Endothelial cell of umbilical vein (primary cell): ENCODE results near the gene PLA2G4E. TPM values are rescaled to one million over a fixed set of nuclear protein-coding genes. Genes with fewer than 3 reads are reported as not detected.

ENCODE experiments used
- BruUV-seq: library from RNA; stranded (reverse); fragments of 400-500 nt; replicated peaks from 2 replicates; lab custom pipeline; 2021; lab: Mats Ljungman, UMichigan
- CTCF ChIA-PET: fragments of 300-600, 350-600 bp; sonication (Branson Sonifier 250); formaldehyde crosslinking; loops from one replicate; lab custom pipeline; 2021; ENCODE audit warnings: antibody characterized with exemption, inconsistent platforms; lab: Charles Lee
- POLR2A ChIA-PET: fragments of 300-600, 350-600 bp; sonication (Branson Sonifier 250); formaldehyde crosslinking; loops from one replicate; lab custom pipeline; 2021; ENCODE audit warnings: antibody characterized with exemption, inconsistent platforms; lab: Charles Lee
- DNase-seq: peaks from one replicate; pipeline ENCODE4 v3.0.0-alpha.2; 2011; ENCODE audit warnings: low read depth, low spot score
- FAIRE-seq: peaks from 2 replicates; lab custom pipeline; 2011; peaks lifted over from hg19 to GRCh38; lab: Jason Lieb, UNC
- H2AFZ ChIP-seq: 2 replicates; pipeline ENCODE4 v1.6.0; 2012; ENCODE audit warnings: low read depth, low read length, control low read depth, inconsistent platforms
- H3K27ac ChIP-seq: 2 replicates; pipeline ENCODE4 v1.5.1; 2011; ENCODE audit warnings: low read depth, mild to moderate bottlenecking, control low read depth, low read length, moderate library complexity; ENCODE audit not compliant: insufficient read depth
- H3K27me3 ChIP-seq, 2 experiments: 2 replicates each; pipeline versions ENCODE4 v1.6.0 to v1.6.1; 2011; ENCODE audit warnings: low read length in 2 of 2, mixed read lengths in 1 of 2; ENCODE audit not compliant: control insufficient read depth in 2 of 2, insufficient read depth in 2 of 2
- H3K36me3 ChIP-seq, 2 experiments: 2 replicates in 1 of 2; 3 replicates in 1 of 2; pipeline ENCODE4 v1.5.1; 2011; ENCODE audit warnings: low read length in 2 of 2, mild to moderate bottlenecking in 1 of 2, moderate library complexity in 1 of 2; ENCODE audit not compliant: control insufficient read depth in 2 of 2, insufficient read depth in 2 of 2; ENCODE audit errors: extremely low read depth in 1 of 2
- H3K4me1 ChIP-seq: 3 replicates; pipeline ENCODE4 v1.5.1; 2011; ENCODE audit warnings: mild to moderate bottlenecking, low read length; ENCODE audit not compliant: control insufficient read depth, insufficient read depth; ENCODE audit errors: extremely low read depth
- H3K4me2 ChIP-seq: 2 replicates; pipeline ENCODE4 v1.6.1; 2011; ENCODE audit warnings: low read length, control low read depth, mixed read lengths; ENCODE audit not compliant: insufficient read depth
- H3K4me3 ChIP-seq, 3 experiments: fragments of 200-600 bp in 1 of 3; sonication (generic), shearing (Covaris generic) in 1 of 3; replicated peaks in 1 of 3; 2 replicates each; pipeline ENCODE4 v1.5.1; 2011 to 2016; ENCODE audit warnings: control low read depth in 3 of 3, low read length in 3 of 3, mild to moderate bottlenecking in 2 of 3, inconsistent platforms in 1 of 3, low read depth in 1 of 3, moderate library complexity in 1 of 3; ENCODE audit not compliant: insufficient read depth in 1 of 3
- H3K79me2 ChIP-seq: 2 replicates; pipeline ENCODE4 v1.6.0; 2012; ENCODE audit warnings: low read length, inconsistent platforms; ENCODE audit not compliant: control insufficient read depth, insufficient read depth
- H3K9ac ChIP-seq: replicated peaks from 2 replicates; pipeline ENCODE3; 2011; ENCODE audit warnings: low read length, control low read depth; ENCODE audit not compliant: insufficient read depth; ENCODE audit errors: extremely low read depth
- H3K9me1 ChIP-seq: replicated peaks from 3 replicates; pipeline ENCODE4 v1.6.0; 2011; ENCODE audit warnings: mild to moderate bottlenecking, low read length; ENCODE audit not compliant: control insufficient read depth, insufficient read depth; ENCODE audit errors: extremely low read depth
- H3K9me3 ChIP-seq: replicated peaks from 2 replicates; pipeline ENCODE4 v1.5.1; 2012; ENCODE audit warnings: low read length, inconsistent platforms; ENCODE audit not compliant: control insufficient read depth, insufficient read depth
- H4K20me1 ChIP-seq: replicated peaks from 2 replicates; pipeline ENCODE3; 2011; ENCODE audit warnings: mild to moderate bottlenecking, low read length; ENCODE audit not compliant: control insufficient read depth, insufficient read depth; ENCODE audit errors: extremely low read depth
- EZH2 ChIP-seq: IDR thresholded peaks from 2 replicates; pipeline ENCODE4 v1.6.1; 2012; ENCODE audit warnings: borderline replicate concordance, low read depth, mild to moderate bottlenecking, moderate library complexity, low read length, inconsistent platforms; ENCODE audit not compliant: severe bottlenecking
- JUN ChIP-seq: IDR thresholded peaks from 2 replicates; pipeline ENCODE4 v1.6.1; 2011; ENCODE audit warnings: borderline replicate concordance, low read depth; ENCODE audit not compliant: insufficient read length, insufficient read depth
- dilution Hi-C: fragments of 300-500 bp; cut with MboI; formaldehyde crosslinking; loops from one replicate; pipeline ENCODE4 v1.15.0; 2019; ENCODE audit warnings: low sequenced_read_pairs; ENCODE audit not compliant: extremely low pct_ligation_motif_present
- intact Hi-C: fragments of 100-400 bp; cut with micrococcal nuclease; formaldehyde crosslinking; loops from one replicate; pipeline ENCODE4 v1.10.0; 2022
- polyA plus RNA-seq, 4 experiments: library from polyadenylated mRNA; depleted of rRNA in 3 of 4; stranded (reverse) in 3 of 4; unstranded in 1 of 4; fragments of >200 nt; gene quantifications; 2 replicates each; pipeline versions ENCODE4 v1.2.1 to v1.2.3, GENCODE V29; 2011 to 2012; ENCODE audit warnings: missing spikeins in 1 of 4
- total RNA-seq: library from RNA; stranded (reverse); gene quantifications from 2 replicates; pipeline ENCODE4 v1.2.3, GENCODE V29; 2021

The PLA2G4E gene
- total and polyA plus RNA-seq, 2 donors (not counting 3 experiments of a cell fraction or from before 2014, with no cell fraction given) = not detected

DNA sequence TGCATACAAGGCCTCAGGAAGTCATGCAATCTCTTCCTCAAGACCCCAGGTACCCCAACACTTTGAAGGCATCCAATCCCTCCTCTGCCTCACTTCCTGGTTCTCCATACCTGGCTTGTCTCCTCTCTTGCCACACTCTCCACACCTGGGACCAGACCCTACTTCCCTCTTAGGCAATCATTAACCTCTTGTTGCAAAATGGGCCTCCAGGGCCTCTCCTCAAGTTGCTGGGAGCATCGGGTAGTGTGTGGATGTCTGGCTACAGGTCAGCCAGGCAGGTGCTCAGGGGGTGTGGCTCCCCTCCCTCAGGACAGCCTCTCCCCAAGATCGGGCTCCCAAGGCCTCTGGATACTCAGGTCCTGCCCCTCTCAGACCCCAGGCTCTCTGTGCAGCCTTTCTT, 8.6 kb downstream of the PLA2G4E start:
- TF ChIP-seq JUN (no peak), EZH2 (no peak)
- ChIA-PET CTCF (interaction anchor here (0.6 to 1.6 kb wide), 2 partner anchors 9 to 18 kb away, joined by 3 to 4 read pairs; no protein-coding TSS in a partner anchor), POLR2A (no interaction called here)
- Histone ChIP-seq H3K27me3 (peaks cover 6 to 12% of the 10 kb centered on the region in 2 experiments), H3K9ac (no peak overlapping the region), H3K9me3 (no peaks in the 10 kb centered on the region), H3K4me2 (no peak overlapping the region), H3K9me1 (no peaks in the 10 kb centered on the region), H3K4me3 (no peak overlapping the region), H3K27ac (no peak overlapping the region), H3K36me3 (no peaks in the 10 kb centered on the region), H3K79me2 (no peaks in the 10 kb centered on the region), H3K4me1 (no peaks in the 10 kb centered on the region), H2AFZ (no peak overlapping the region), H4K20me1 (no peaks in the 10 kb centered on the region)
- dilution Hi-C loops (no loop called here), intact Hi-C loops (no loop called here)
- DNase-seq (no peak), FAIRE-seq (no peak)
- no TSS peak for BruUV-seq

DNA sequence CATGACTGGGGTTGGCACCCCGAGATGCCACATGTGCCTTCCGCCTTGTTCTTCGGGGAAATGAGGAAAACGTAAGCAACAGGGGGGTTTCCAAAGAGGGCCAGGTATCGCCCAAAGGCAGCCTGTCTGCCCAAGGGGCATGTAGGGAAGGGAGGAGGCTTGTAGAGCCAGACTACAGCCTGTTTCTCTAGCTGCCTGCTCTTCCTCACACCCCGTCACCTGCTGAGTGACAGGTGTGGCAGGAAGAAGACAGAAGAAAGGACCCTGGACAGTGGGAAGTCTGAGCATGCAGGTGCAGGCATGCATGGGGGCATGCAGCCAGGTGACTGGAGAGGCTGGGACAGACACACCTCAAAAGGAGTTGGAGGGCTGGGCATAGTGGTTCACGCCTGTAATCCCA, 9.8 kb downstream of the PLA2G4E start:
- Histone ChIP-seq H3K4me2 (no peak overlapping the region), H3K4me1 (no peaks in the 10 kb centered on the region), H3K27ac (no peak overlapping the region), H4K20me1 (no peaks in the 10 kb centered on the region), H3K36me3 (no peaks in the 10 kb centered on the region), H3K9me3 (no peaks in the 10 kb centered on the region), H3K4me3 (no peak overlapping the region), H3K9me1 (no peaks in the 10 kb centered on the region), H3K79me2 (no peaks in the 10 kb centered on the region), H3K27me3 (peaks cover 9 to 11% of the 10 kb centered on the region in 2 experiments), H3K9ac (no peak overlapping the region), H2AFZ (no peak overlapping the region)
- no peak for FAIRE-seq
- no peak for DNase-seq
- CTCF ChIA-PET = no interaction called here
- POLR2A ChIA-PET = no interaction called here
- intact Hi-C loops = loop anchor here (1.0 kb wide), 1 partner anchor 20 kb away; no protein-coding TSS in a partner anchor
- BruUV-seq = no TSS peak
- dilution Hi-C loops = no loop called here
- no peak for TF ChIP-seq JUN
